GM23338 (cell line): Measurements from ENCODE around the gene RNU6-8.

Source experiments
- EZH2phosphoT487 ChIP-seq: fragments of 200-600 bp; sonication (generic); IDR thresholded peaks from one replicate; pipeline ENCODE4 v1.8.1; 2018; ENCODE audit warnings: antibody characterized with exemption; ENCODE audit not compliant: unreplicated experiment
- ZNF114 ChIP-seq: fragments of 250-450 bp; sonication (Bioruptor Pico); IDR thresholded peaks from 2 replicates; pipeline ENCODE4 v1.5.0; 2020; ENCODE audit warnings: mild to moderate bottlenecking, moderate library complexity
- TF ChIP-seq, protein P1 (sequence below), 2 experiments: fragments of 200-600 bp in 1 of 2; sonication (generic) in 1 of 2; conservative IDR thresholded peaks; 2 replicates each; pipeline versions ENCODE4 v1.5.1 to v1.6.1; 2016 to 2017; ENCODE audit warnings: antibody characterized with exemption in 2 of 2, low read depth in 2 of 2, mild to moderate bottlenecking in 2 of 2, moderate library complexity in 1 of 2

DNA sequence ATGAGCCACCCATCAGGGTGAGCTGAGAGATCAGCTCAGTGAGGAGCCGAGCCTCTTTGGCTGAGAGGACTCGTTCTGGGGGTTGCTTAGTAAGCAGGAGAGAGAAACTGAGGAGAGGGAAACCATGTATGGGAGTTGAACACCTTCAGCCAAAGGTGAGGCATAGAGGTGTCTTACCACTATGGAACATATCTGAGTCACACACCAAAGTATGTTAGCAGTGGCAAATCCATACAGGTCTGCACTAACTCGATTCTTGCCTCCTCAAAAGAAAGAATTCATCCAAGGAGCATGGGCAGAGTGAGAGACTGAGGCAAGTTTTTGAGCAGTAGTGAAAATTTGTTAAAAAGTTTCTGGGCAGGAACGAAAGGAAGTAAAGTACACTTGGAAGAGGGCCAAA, 46.7 kb upstream of the RNU6-8 start:
- TF ChIP-seq EZH2phosphoT487 (no peak), ZNF114 (no peak)
- TF ChIP-seq, protein P1, sequence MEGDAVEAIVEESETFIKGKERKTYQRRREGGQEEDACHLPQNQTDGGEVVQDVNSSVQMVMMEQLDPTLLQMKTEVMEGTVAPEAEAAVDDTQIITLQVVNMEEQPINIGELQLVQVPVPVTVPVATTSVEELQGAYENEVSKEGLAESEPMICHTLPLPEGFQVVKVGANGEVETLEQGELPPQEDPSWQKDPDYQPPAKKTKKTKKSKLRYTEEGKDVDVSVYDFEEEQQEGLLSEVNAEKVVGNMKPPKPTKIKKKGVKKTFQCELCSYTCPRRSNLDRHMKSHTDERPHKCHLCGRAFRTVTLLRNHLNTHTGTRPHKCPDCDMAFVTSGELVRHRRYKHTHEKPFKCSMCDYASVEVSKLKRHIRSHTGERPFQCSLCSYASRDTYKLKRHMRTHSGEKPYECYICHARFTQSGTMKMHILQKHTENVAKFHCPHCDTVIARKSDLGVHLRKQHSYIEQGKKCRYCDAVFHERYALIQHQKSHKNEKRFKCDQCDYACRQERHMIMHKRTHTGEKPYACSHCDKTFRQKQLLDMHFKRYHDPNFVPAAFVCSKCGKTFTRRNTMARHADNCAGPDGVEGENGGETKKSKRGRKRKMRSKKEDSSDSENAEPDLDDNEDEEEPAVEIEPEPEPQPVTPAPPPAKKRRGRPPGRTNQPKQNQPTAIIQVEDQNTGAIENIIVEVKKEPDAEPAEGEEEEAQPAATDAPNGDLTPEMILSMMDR (conservative IDR thresholded peaks at IDR 0.05; ENCODE audit: low read depth in 2 of 2), result no peak
